Measurements from ENCODE around the gene DIP2C.

DNA sequence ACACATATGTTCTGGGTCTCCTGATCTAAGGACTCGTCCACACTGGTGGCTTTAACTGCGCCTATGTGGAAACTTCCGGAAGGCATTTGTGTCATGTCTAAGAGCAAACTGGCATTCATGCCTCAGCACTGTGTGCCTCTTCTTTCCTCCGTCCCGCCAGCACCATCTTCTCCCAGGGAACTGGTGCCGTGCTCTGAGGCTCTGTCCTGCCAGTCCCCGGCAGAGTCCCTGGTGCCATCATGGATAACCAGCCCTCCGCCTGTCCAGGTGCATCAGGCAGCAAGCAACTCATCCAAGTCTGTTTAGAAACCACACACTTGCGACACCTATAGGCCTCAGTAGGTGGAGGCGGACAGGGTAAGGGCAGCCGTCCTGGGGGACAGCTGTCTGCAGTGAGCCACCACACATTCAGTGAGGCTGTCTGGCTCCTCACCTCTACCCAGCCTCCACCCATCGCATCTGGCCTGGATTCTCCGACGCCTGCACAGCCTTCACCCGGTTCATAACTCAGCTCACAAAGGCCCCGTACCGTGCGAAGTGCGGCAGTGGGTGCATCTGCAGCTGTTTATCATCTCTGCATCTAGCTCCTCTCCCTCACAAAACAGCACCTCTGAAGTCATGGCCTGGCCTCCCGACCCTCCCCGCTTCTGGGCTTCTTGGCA lies 162.7 kb downstream of the DIP2C start:
- TF ChIP-seq POLR2A (IDR thresholded peaks at IDR 0.05) = no peak
- TF ChIP-seq, protein P1, sequence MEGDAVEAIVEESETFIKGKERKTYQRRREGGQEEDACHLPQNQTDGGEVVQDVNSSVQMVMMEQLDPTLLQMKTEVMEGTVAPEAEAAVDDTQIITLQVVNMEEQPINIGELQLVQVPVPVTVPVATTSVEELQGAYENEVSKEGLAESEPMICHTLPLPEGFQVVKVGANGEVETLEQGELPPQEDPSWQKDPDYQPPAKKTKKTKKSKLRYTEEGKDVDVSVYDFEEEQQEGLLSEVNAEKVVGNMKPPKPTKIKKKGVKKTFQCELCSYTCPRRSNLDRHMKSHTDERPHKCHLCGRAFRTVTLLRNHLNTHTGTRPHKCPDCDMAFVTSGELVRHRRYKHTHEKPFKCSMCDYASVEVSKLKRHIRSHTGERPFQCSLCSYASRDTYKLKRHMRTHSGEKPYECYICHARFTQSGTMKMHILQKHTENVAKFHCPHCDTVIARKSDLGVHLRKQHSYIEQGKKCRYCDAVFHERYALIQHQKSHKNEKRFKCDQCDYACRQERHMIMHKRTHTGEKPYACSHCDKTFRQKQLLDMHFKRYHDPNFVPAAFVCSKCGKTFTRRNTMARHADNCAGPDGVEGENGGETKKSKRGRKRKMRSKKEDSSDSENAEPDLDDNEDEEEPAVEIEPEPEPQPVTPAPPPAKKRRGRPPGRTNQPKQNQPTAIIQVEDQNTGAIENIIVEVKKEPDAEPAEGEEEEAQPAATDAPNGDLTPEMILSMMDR (IDR thresholded peaks at IDR 0.05) = no peak

All from stomach (tissue), 4 donors.